Measurements from ENCODE around the gene UBE4B.
"Not testable (repeated sequence)": the region's sequence is repeated elsewhere in the genome, so short reads cannot be mapped to it uniquely, and the experiment has no call there.

The UBE4B gene

GRCh38 chr1:10074059-10074851 is 41.5 kb downstream of the UBE4B start:
- DNase-seq, result peak; percentile 40

GRCh38 chr1:10074852-10075730 is 42.3 kb downstream of the UBE4B start:
- no peak for DNase-seq

- no peak for DNase-seq
These were observed 43.0 kb downstream of the UBE4B start for GRCh38 chr1:10075732-10076131.

DNA sequence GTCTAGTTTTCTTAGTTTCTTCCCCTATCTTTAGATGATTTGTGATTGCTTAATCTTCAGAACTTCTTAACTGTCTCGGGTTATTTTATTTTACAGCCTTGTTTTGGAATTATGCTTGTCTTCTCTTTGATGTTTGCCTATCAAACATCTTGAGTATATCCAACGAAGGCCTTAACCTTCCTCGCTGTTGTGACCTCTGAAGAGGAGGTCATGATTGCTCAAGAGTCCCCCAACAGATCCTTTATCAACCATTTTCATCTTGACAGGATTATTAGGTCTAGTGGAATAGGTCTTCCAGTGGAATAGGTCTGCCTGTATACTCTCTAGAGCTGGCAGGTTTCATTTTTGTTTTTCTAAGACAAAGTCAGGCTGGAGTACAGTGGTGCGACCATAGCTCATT is 45.7 kb downstream of the UBE4B start:
- no peak for DNase-seq

GRCh38 chr1:10080523-10080922 is 47.8 kb downstream of the UBE4B start:
- DNase-seq, result no peak

- DNase-seq, result no peak
These were observed 50.2 kb downstream of the UBE4B start for GRCh38 chr1:10082785-10083479.

- no peak for DNase-seq
These were observed 51.3 kb downstream of the UBE4B start for GRCh38 chr1:10084045-10084444.

- no peak for DNase-seq
These were observed 52.3 kb downstream of the UBE4B start for GRCh38 chr1:10085076-10085475.

DNA sequence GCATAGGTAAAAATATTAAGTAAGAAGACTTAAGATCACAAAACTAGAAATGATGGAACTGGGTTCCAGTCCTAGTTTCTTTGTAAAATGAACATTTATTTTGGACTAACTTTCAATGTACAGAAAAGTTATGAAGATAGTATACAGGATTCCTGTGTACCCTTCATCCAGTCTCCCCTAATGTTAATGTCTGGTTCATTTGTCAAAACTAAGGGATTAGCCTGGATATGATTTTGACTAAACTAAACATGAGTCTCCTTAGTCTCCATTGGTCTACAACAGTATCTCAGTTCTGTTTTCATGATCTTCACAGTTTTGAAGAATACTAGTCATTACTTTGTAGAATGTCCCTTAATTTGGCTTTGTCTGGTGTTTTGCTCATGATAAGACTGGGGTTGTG is 54.5 kb downstream of the UBE4B start:
- no peak for DNase-seq

GRCh38 chr1:10101929-10102328 is 69.2 kb downstream of the UBE4B start:
- no peak for DNase-seq

- DNase-seq, result no peak
These were observed 70.4 kb downstream of the UBE4B start for GRCh38 chr1:10103193-10103592.

DNA sequence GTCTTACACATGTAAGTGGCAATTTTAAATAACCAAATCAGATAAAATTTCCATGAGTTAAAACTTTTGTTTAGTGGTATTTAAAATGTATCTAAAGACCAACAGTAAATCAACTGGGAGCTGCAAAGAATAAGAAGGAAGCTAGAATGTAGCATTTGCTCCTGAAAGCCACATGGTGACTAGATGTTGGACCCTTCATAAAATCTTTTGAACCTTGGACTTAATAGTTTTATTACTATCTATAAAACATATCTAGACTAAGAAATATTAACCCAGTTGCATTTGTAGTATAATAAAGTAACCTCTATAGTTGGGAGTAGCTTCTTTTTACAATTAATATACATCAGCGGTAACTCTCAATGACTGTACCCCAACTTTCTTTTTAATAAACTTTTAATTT is 72.1 kb downstream of the UBE4B start:
- DNase-seq, result no peak

GRCh38 chr1:10105484-10105883 is 72.7 kb downstream of the UBE4B start:
- no peak for DNase-seq

DNA sequence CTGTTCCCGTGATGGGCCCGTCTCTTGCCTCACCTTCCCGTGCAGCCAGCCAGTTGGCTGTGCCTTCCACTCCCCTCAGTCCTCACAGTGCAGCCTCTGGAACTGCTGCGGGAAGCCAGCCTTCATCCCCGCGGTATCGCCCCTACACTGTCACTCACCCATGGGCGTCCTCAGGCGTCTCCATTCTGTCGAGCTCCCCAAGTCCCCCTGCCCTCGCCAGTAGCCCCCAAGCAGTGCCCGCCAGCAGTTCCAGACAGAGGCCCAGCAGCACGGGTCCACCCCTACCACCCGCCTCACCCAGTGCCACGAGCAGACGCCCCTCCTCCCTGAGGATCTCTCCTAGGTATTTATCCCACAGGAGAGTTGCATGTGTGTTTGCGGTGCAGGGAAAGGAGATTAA is 73.5 kb downstream of the UBE4B start:
- no peak for DNase-seq

DNA sequence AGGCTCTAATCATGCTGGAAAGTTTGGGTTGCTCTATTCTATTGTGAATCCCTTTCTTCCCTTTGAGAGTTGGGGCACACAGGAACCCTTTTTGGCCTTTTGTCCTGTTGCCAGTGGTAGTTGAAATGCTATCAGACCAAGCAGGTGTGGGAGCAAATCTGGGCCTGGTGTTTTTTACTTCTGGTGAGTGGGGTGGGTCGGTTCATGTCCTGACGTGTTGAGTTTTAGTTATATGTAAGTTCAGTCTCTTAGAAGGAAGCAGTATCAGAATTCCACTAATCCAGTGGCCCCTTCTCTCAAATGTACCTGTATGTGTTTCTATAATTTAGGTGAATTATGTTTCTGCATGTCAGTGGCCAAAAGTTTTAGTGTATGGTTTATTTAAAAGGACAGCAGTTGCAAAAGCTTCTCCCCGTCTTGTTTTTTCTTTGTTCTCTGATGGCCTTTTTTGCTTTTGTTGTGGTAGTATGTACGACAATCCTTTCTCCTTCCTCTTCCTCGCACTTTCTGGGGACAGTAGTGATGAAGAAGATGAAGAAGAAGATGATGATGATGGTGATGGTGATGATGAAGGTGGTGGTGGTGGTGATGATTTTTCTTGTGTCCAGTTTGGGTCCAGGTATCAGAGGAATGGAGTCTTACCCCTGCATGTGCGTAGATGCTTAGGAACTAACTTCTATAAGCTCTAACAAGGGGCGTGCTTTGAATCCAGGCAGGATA is 74.2 kb downstream of the UBE4B start:
- DNase-seq, result no peak

GRCh38 chr1:10107476-10107847 is 74.7 kb downstream of the UBE4B start:
- not testable (repeated sequence) for DNase-seq

DNA sequence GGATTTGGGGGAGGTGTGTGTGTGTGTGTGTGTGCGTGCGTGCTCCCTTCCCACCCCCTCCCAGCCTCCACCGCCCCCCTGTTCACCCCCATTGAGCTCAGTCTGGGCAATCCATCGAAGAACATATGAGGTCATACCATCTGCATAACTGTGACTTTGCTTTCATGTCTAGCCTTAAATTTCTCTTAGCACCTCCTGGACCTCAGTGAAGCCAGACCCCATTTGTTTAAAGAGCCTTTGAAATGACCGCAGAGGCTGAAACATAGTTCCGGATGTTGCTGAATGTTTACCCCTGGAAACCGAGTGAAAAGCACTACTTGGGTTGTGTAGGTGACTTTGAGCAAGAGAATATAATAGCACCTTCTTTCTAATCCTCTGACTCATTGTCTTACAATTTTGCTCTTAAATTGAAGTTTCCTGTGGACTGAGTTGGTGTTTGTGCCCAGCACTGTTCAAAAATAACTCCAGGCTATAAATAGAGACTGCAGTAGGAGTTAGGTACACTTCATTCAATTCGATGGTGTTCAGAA is 75.4 kb downstream of the UBE4B start:
- DNase-seq, result no peak

DNA sequence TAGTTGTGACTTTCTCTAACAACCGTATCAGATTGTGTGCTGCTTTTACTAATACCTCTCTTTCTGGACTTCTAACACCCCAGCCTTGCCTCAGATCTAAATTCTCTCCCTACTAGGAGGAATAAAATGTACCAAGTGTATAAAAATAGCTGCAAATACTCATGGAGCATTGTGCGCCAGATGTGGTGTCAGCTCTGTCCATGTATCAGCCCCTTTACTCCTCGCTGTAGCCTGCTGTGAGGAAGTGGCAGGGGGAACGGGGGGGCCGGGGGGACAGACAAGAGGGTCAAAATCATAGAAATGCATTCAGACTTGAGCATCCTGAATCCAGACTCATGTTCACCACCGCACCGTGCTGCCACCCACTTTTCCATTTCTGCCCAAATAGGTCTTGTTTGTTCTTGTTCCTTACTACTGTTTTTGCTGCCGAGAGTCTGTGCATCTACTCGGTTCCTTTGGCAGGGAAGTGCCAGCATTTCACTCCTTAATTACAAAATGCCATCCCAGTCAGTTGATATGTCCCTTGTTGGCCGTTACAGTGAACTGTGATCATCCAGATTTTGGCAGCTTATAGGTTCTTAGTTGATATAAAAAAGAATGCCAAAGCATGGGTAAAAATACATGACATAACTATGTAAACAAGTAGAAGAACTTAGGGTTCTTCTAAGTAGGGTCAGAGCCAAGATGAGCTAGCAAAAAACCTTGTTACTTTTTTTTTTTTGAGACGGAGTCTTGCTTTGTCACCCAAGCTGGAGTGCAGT is 76.4 kb downstream of the UBE4B start:
- no peak for DNase-seq

DNA sequence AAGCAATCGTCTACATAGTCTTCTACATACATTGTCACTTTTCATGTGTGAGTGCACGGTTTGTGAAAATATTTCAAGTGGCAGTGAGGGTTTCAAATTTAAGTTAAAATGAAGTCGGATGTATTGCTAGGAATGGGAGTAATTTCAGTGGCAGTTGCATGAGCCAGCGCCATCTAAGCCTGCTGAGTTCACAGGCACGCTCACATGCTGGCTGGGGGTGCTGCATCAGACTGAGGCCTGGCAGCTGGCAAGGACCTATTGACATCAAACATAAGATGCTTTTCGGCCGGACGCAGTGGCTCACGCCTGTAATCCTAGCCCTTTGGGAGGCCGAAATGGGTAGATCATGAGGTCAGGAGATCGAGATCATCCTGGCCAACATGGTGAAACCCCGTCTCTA is 80.7 kb downstream of the UBE4B start:
- no peak for DNase-seq

- no peak for DNase-seq
These were observed 82.0 kb downstream of the UBE4B start for GRCh38 chr1:10114746-10115145.

DNA sequence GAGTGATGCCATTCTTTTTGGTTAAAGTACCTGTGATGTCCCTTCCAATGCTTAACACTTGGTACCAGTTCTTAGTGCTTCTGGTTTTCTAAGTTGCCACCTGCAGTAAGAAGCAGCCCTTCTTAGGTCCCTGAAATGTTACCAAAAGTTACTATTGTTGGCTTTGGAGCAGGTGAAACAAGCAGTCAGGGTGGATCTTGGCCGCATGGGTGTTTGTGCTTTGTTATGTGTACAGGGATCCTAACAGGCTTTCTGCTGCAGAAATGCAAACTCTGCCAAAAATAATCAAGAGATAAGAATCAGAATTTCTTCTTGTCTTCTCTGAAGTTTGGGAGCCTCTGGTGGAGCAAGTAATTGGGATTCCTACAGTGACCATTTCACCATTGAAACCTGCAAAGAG is 84.4 kb downstream of the UBE4B start:
- DNase-seq, result no peak

GRCh38 chr1:10117865-10118264 is 85.1 kb downstream of the UBE4B start:
- no peak for DNase-seq
